Colonic mucosa (tissue), 4 donors: ENCODE data around the gene MSANTD7. TPM values are rescaled to one million over a fixed set of nuclear protein-coding genes. Genes with fewer than 3 reads are reported as not detected.

Source experiments
- DNase-seq: peaks from one replicate; pipeline ENCODE4 v3.0.0-alpha.2; 2020
- H3K27ac ChIP-seq: fragments of 200-600 bp; one replicate; pipeline ENCODE4 v1.8.0; 2021
- H3K27me3 ChIP-seq: fragments of 200-600 bp; one replicate; pipeline ENCODE4 v1.8.0; 2021
- H3K36me3 ChIP-seq: fragments of 200-600 bp; one replicate; pipeline ENCODE4 v1.8.0; 2021
- H3K4me1 ChIP-seq: fragments of 200-600 bp; one replicate; pipeline ENCODE4 v1.8.0; 2021; ENCODE audit warnings: mild to moderate bottlenecking
- H3K4me3 ChIP-seq: fragments of 200-600 bp; one replicate; pipeline ENCODE4 v1.8.0; 2021
- H3K9ac ChIP-seq, 2 donors: one replicate each; pipeline ENCODE4 v1.7.0; 2013; ENCODE audit warnings: control low read depth in 2 of 2, low read depth in 2 of 2, low read length in 2 of 2
- H3K9me3 ChIP-seq: fragments of 200-600 bp; one replicate; pipeline ENCODE4 v1.8.0; 2021
- intact Hi-C: fragments of 100-400 bp; cut with DNase I; formaldehyde crosslinking; loops from one replicate; pipeline ENCODE4 v1.14.1; 2022
- total RNA-seq, 2 donors: library from RNA; stranded (reverse); fragmentation: NEBNext Ultra II Directional in 1 of 2; extraction: Animal tissue kit (Norgen Biotek cat#: 25700) in 1 of 2; gene quantifications; one replicate each; pipeline ENCODE4 v1.2.1, GENCODE V29; 2021
- TF ChIP-seq, protein P1 (sequence below): fragments of 200-600 bp; IDR thresholded peaks from one replicate; pipeline ENCODE4 v1.8.0; 2022; ENCODE audit warnings: antibody characterized with exemption, mild to moderate bottlenecking
- donor health status: healthy.
- donor health status: DM: no; HTN: no; CAD: no.
- donor health status: DM: no; HTN: no; CAD: no.

Gene MSANTD7
- total RNA-seq, 2 donors from 2014 or later: 12.2 to 14.6 TPM

- no peak for DNase-seq
- Histone ChIP-seq H3K27me3 (no peaks in the 10 kb centered on the region), H3K9ac (no peak overlapping the region), H3K4me1 (no peaks in the 10 kb centered on the region), H3K9me3 (no peaks in the 10 kb centered on the region), H3K36me3 (no peaks in the 10 kb centered on the region), H3K4me3 (no peak overlapping the region), H3K27ac (no peak overlapping the region)
- TF ChIP-seq, protein P1, sequence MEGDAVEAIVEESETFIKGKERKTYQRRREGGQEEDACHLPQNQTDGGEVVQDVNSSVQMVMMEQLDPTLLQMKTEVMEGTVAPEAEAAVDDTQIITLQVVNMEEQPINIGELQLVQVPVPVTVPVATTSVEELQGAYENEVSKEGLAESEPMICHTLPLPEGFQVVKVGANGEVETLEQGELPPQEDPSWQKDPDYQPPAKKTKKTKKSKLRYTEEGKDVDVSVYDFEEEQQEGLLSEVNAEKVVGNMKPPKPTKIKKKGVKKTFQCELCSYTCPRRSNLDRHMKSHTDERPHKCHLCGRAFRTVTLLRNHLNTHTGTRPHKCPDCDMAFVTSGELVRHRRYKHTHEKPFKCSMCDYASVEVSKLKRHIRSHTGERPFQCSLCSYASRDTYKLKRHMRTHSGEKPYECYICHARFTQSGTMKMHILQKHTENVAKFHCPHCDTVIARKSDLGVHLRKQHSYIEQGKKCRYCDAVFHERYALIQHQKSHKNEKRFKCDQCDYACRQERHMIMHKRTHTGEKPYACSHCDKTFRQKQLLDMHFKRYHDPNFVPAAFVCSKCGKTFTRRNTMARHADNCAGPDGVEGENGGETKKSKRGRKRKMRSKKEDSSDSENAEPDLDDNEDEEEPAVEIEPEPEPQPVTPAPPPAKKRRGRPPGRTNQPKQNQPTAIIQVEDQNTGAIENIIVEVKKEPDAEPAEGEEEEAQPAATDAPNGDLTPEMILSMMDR: no peak
- intact Hi-C loops: no loop called here
Observed at GRCh38 chr10:14826076-14826829, 11.9 kb upstream of the MSANTD7 start.

DNA sequence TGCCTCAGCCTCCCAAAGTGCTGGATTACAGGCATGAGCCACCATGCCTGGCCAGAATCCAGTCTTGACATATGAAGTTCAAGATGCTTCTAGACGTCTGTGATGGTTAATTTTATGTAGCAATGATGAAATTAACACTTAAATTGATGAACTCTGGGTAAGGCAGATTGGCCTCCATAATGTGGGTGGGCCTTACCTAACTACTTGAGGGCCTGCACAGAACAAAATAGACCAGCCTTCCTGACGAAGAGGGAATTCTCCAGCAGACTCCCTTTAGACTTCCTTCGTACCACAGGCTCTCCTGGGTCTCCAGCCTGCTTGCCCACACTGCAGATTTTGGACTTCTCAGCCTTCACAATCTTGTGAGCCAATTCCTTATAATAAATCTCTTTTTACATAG is 5.0 kb upstream of the MSANTD7 start:
- intact Hi-C loops: no loop called here
- H3K9ac ChIP-seq: no peak overlapping the region
- no peaks in the 10 kb centered on the region for H3K36me3 ChIP-seq
- H3K9me3 ChIP-seq: no peaks in the 10 kb centered on the region
- H3K4me1 ChIP-seq: no peaks in the 10 kb centered on the region
- no peak overlapping the region for H3K4me3 ChIP-seq
- no peak for DNase-seq
- H3K27me3 ChIP-seq: no peaks in the 10 kb centered on the region
- TF ChIP-seq, protein P1: no peak
- H3K27ac ChIP-seq: no peak overlapping the region

- no peak overlapping the region for H3K27ac ChIP-seq
- H3K4me3 ChIP-seq: no peak overlapping the region
- no peaks in the 10 kb centered on the region for H3K4me1 ChIP-seq
- H3K36me3 ChIP-seq: no peaks in the 10 kb centered on the region
- intact Hi-C loops: no loop called here
- no peaks in the 10 kb centered on the region for H3K9me3 ChIP-seq
- DNase-seq: no peak
- no peak overlapping the region for H3K9ac ChIP-seq
- TF ChIP-seq, protein P1: no peak
- no peaks in the 10 kb centered on the region for H3K27me3 ChIP-seq
Observed at GRCh38 chr10:14836208-14836607, 1.9 kb upstream of the MSANTD7 start.

GRCh38 chr10:14837003-14837756 is 926 bp upstream of the MSANTD7 start:
- no peak for DNase-seq
- Histone ChIP-seq H3K9ac (peak overlapping the region; percentile 74 to 85), H3K27ac (peak overlapping the region; percentile 87), H3K27me3 (no peaks in the 10 kb centered on the region), H3K9me3 (no peaks in the 10 kb centered on the region), H3K4me1 (no peaks in the 10 kb centered on the region), H3K4me3 (peak overlapping the region; percentile 91), H3K36me3 (peaks cover 5% of the 10 kb centered on the region)
- TF ChIP-seq, protein P1: no peak
- intact Hi-C loops: no loop called here

DNA sequence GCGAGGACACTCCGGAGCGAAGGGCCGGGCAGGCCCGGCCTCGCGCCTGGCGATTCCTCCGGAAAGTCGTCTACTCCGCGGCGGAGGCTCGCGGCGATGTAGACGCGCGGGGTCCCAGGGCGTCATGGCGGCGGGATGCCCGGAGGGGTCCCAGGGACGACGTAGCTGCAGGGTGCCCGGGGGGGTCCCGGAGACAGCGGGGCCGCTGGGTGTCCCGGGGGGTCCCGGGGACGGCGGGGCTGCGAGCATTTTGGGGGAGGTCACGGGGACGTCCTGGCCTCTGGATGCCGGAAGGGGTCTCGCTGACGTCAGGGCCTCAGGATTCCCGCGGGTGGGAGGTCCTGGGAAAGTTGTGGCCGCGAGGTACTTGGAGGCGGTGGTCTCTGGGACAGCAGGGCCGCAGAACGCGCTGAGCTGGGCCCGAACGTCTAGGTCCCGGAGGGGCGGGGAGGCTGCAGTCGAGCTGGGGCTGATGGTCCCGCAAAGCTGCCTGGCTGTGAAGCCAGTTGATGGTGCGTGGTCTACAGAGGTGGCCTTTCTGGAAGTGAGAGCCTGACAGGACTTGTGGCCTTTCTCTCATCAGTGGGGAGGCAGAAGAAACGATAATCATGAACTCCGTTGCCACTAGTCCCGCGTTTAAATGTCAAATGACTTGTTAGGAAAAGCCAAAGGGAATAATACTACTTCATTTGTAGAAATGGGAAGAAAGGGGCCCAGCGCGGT is 637 bp downstream of the MSANTD7 start:
- Histone ChIP-seq H3K4me1 (no peaks in the 10 kb centered on the region), H3K4me3 (peak overlapping the region; percentile 91), H3K9me3 (no peaks in the 10 kb centered on the region), H3K27ac (peak overlapping the region; percentile 72), H3K27me3 (no peaks in the 10 kb centered on the region), H3K9ac (peak overlapping the region; percentile 85 to 98), H3K36me3 (peaks cover 5% of the 10 kb centered on the region)
- TF ChIP-seq, protein P1: no peak
- intact Hi-C loops: no loop called here
- peak; percentile 36 for DNase-seq
